ENCODE measurements around the gene MRPL50. TPM values are rescaled to one million over a fixed set of nuclear protein-coding genes. Genes with fewer than 3 reads are reported as not detected.

MRPL50 gene
- 10 to 100 TPM; 10.2 to 11.7 TPM for total RNA-seq
- 10 to 100 TPM; 20.3 to 24.6 (median 22.2) TPM for polyA plus RNA-seq (ENCODE audit: insufficient read length in 6 of 6)
- long read RNA-seq, donor 1, transcript MRPL50-201 (2 exons, 3,332 nt): major isoform, 38 of 38 reads
- long read RNA-seq, donor 1, partial matches to known transcripts: 0 of 38 reads
- long read RNA-seq, donor 1, other reads (novel, unspliced or antisense): 0 of 38 reads
- long read RNA-seq, donor 2, transcript MRPL50-201 (2 exons, 3,332 nt): major isoform, 31 of 31 reads
- long read RNA-seq, donor 2, partial matches to known transcripts: 0 of 31 reads
- long read RNA-seq, donor 2, other reads (novel, unspliced or antisense): 0 of 31 reads
- long read RNA-seq, donor 3, transcript MRPL50-201 (2 exons, 3,332 nt): major isoform, 29 of 29 reads
- long read RNA-seq, donor 3, partial matches to known transcripts: 0 of 29 reads
- long read RNA-seq, donor 3, other reads (novel, unspliced or antisense): 0 of 29 reads
- long read RNA-seq, donor 4, transcript MRPL50-201 (2 exons, 3,332 nt): major isoform, 22 of 23 reads
- long read RNA-seq, donor 4, partial matches to known transcripts: 0 of 23 reads
- long read RNA-seq, donor 4, other reads (novel, unspliced or antisense): 1 of 23 reads
- long read RNA-seq, donor 5, transcript MRPL50-201 (2 exons, 3,332 nt): major isoform, 35 of 35 reads
- long read RNA-seq, donor 5, partial matches to known transcripts: 0 of 35 reads
- long read RNA-seq, donor 5, other reads (novel, unspliced or antisense): 0 of 35 reads
- long read RNA-seq, donor 6, transcript MRPL50-201 (2 exons, 3,332 nt): major isoform, 45 of 45 reads
- long read RNA-seq, donor 6, partial matches to known transcripts: 0 of 45 reads
- long read RNA-seq, donor 6, other reads (novel, unspliced or antisense): 0 of 45 reads
- long read RNA-seq, donor 7, transcript MRPL50-201 (2 exons, 3,332 nt): major isoform, 14 of 14 reads
- long read RNA-seq, donor 7, partial matches to known transcripts: 0 of 14 reads
- long read RNA-seq, donor 7, other reads (novel, unspliced or antisense): 0 of 14 reads
- long read RNA-seq, donor 8, transcript MRPL50-201 (2 exons, 3,332 nt): major isoform, 19 of 19 reads
- long read RNA-seq, donor 8, partial matches to known transcripts: 0 of 19 reads
- long read RNA-seq, donor 8, other reads (novel, unspliced or antisense): 0 of 19 reads
- long read RNA-seq, donor 9: 0 reads
- long read RNA-seq, donor 10, transcript MRPL50-201 (2 exons, 3,332 nt): major isoform, 10 of 10 reads
- long read RNA-seq, donor 10, partial matches to known transcripts: 0 of 10 reads
- long read RNA-seq, donor 10, other reads (novel, unspliced or antisense): 0 of 10 reads
- long read RNA-seq, donor 11, transcript MRPL50-201 (2 exons, 3,332 nt): major isoform, 27 of 27 reads
- long read RNA-seq, donor 11, partial matches to known transcripts: 0 of 27 reads
- long read RNA-seq, donor 11, other reads (novel, unspliced or antisense): 0 of 27 reads
- long read RNA-seq, donor 12, transcript MRPL50-201 (2 exons, 3,332 nt): major isoform, 22 of 22 reads
- long read RNA-seq, donor 12, partial matches to known transcripts: 0 of 22 reads
- long read RNA-seq, donor 12, other reads (novel, unspliced or antisense): 0 of 22 reads

GRCh38 chr9:101398068-101398929, at the start of gene MRPL50, which contains the start of gene ZNF189:
Gene MRPL50 (minus strand): TSS chr9:101398618. CDS start chr9:101398592, 26 bp downstream.
Gene ZNF189 (plus strand): TSS chr9:101398851. CDS start chr9:101399157, 306 bp downstream.
- Histone ChIP-seq H3K36me3 (peaks cover 0 to 33% of the 10 kb centered on the region in 2 donors), H3K4me3 (peak within 1 kb of the TSS; percentile 71 to 85), H3K9me3 (peaks cover 0 to 2% of the 10 kb centered on the region in 2 donors), H3K4me1 (peaks cover 21 to 57% of the 10 kb centered on the region in 2 donors), H3K27ac (peak within 1 kb of the TSS; percentile 83 to 88), H3K27me3 (no peaks in the 10 kb centered on the region)
- DNase-seq (peak; percentile 98 to 99 (median 99)), ATAC-seq (peak; percentile 98)
- intact Hi-C loops (cut with DNase I): no loop called here
- TF ChIP-seq CTCF (IDR thresholded peaks at IDR 0.05): no peak

- Histone ChIP-seq H3K9me3 (no peaks in the 10 kb centered on the region), H3K27me3 (peaks cover 4 to 46% of the 10 kb centered on the region in 2 donors), H3K4me3 (no peak overlapping the region), H3K4me1 (no peaks in the 10 kb centered on the region), H3K36me3 (no peaks in the 10 kb centered on the region), H3K27ac (no peak overlapping the region)
- intact Hi-C loops (cut with DNase I): no loop called here
- DNase-seq (no peak), ATAC-seq (no peak)
- no peak for TF ChIP-seq CTCF (IDR thresholded peaks at IDR 0.05)
Observed at GRCh38 chr9:101446732-101447131, 48.3 kb upstream of the MRPL50 start.

GRCh38 chr9:101445353-101446029, 47.1 kb upstream of the MRPL50 start:
- Histone ChIP-seq H3K9me3 (no peaks in the 10 kb centered on the region), H3K4me3 (no peak overlapping the region), H3K27me3 (peaks cover 4 to 37% of the 10 kb centered on the region in 2 donors), H3K36me3 (no peaks in the 10 kb centered on the region), H3K27ac (no peak overlapping the region), H3K4me1 (no peaks in the 10 kb centered on the region)
- intact Hi-C loops (cut with DNase I): no loop called here
- no peak for TF ChIP-seq CTCF (IDR thresholded peaks at IDR 0.05)
- DNase-seq (no peak), ATAC-seq (no peak)
